ENCODE data around the gene RHOA. TPM values are rescaled to one million over a fixed set of nuclear protein-coding genes. Genes with fewer than 3 reads are reported as not detected.

RHOA gene
- total and polyA plus RNA-seq, 2 of the 4 experiments (the other 2 are of a cell fraction): 383 to 879 TPM

Other genes starting within 250 kb of the RHOA start
- 28.3 and 29.4 TPM in 2 replicates for gene CCDC71, start 245.6 kb downstream of the RHOA start, total RNA-seq (2012; rRNA removed)
- gene CCDC71, start 245.6 kb downstream of the RHOA start, polyA plus RNA-seq (2012; rRNA removed): 35.9 and 38.6 TPM in 2 replicates
- 16.1 and 16.5 TPM in 2 replicates for gene KLHDC8B, start 240.4 kb downstream of the RHOA start, total RNA-seq (2012; rRNA removed)
- gene KLHDC8B, start 240.4 kb downstream of the RHOA start, polyA plus RNA-seq (2012; rRNA removed): 16.3 and 17.4 TPM in 2 replicates
- 0.83 and 0.90 TPM in 2 replicates for gene C3orf62, start 134.7 kb downstream of the RHOA start, total RNA-seq (2012; rRNA removed)
- 3.1 and 3.9 TPM in 2 replicates for gene C3orf62, start 134.7 kb downstream of the RHOA start, polyA plus RNA-seq (2012; rRNA removed)
- gene USP4, start 71.9 kb downstream of the RHOA start, total RNA-seq (2012; rRNA removed): 28.6 and 29.9 TPM in 2 replicates
- gene USP4, start 71.9 kb downstream of the RHOA start, polyA plus RNA-seq (2012; rRNA removed): 36.1 and 42.3 TPM in 2 replicates
- 126 and 128 TPM in 2 replicates for gene GPX1, start 53.6 kb downstream of the RHOA start, total RNA-seq (2012; rRNA removed)
- gene GPX1, start 53.6 kb downstream of the RHOA start, polyA plus RNA-seq (2012; rRNA removed): 680 and 1,004 TPM in 2 replicates
- 12.8 and 15.1 TPM in 2 replicates for gene TCTA, start 447 bp upstream of the RHOA start, total RNA-seq (2012; rRNA removed)
- 43.2 and 46.6 TPM in 2 replicates for gene TCTA, start 447 bp upstream of the RHOA start, polyA plus RNA-seq (2012; rRNA removed)
- 0.28 and 0.36 TPM in 2 replicates for gene AMT, start 10.5 kb upstream of the RHOA start, total RNA-seq (2012; rRNA removed)
- gene AMT, start 10.5 kb upstream of the RHOA start, polyA plus RNA-seq (2012; rRNA removed): 5.0 and 5.5 TPM in 2 replicates
- 2.8 and 3.4 TPM in 2 replicates for gene NICN1, start 17.3 kb upstream of the RHOA start, total RNA-seq (2012; rRNA removed)
- 8.0 and 11.4 TPM in 2 replicates for gene NICN1, start 17.3 kb upstream of the RHOA start, polyA plus RNA-seq (2012; rRNA removed)
- gene DAG1, start 58.3 kb upstream of the RHOA start, total RNA-seq (2012; rRNA removed): 30.8 and 31.0 TPM in 2 replicates
- gene DAG1, start 58.3 kb upstream of the RHOA start, polyA plus RNA-seq (2012; rRNA removed): 40.2 and 41.0 TPM in 2 replicates
- gene BSN, start 142.5 kb upstream of the RHOA start, total RNA-seq (2012; rRNA removed): under 0.01 TPM in 2 replicates
- gene BSN, start 142.5 kb upstream of the RHOA start, polyA plus RNA-seq (2012; rRNA removed): 0.03 and 0.04 TPM in 2 replicates

Data from IMR-90 (cell line).